ENCODE data around the gene RAD51B. TPM values are rescaled to one million over a fixed set of nuclear protein-coding genes. Genes with fewer than 3 reads are reported as not detected.
"Not testable (repeated sequence)": the region's sequence is repeated elsewhere in the genome, so short reads cannot be mapped to it uniquely, and the experiment has no call there.

The RAD51B gene
- polyA plus RNA-seq, 1 donor (not counting 4 experiments of a cell fraction or from before 2014, with no cell fraction given): 13.3 TPM

DNA sequence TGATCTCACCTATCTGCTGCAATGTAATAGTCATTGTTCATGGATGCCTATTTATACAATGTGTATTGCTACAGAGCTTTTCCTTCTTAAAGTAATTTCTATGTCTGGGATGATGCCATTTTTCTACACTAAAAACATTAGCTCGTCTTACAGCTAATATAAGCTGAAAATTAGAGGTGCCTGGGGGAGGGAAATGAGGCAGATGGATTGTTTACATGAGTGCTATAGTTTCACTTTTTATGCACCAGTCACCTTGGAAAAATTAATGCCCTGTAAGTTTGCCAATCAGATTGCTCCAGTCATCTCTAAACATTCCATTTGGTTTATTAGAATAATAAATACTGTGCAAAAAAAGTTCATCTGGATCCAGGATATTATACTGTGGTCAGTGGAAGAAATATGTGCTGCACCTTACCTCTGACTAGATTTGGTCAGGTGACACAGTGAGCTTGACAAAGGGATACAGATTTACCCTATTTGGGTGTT lies 436.2 kb downstream of the RAD51B start:
- no peak overlapping the region for H3K27ac ChIP-seq (ENCODE audit: control insufficient read depth, insufficient read depth, low read length)
- FAIRE-seq (no peak), DNase-seq (ENCODE audit: low read depth, low spot score) (no peak)
- no peaks in the 10 kb centered on the region for H3K9me1 ChIP-seq (ENCODE audit: control insufficient read depth, extremely low read depth, insufficient read depth, low read length)
- H3K36me3 ChIP-seq (ENCODE audit: control insufficient read depth in 2 of 2, extremely low read depth in 1 of 2, insufficient read depth in 2 of 2, low read length in 2 of 2): no peaks in the 10 kb centered on the region
- H3K4me2 ChIP-seq (ENCODE audit: control insufficient read depth, extremely low read depth, insufficient read depth, low read depth, low read length): no peak overlapping the region
- no peaks in the 10 kb centered on the region for H3K9me3 ChIP-seq (ENCODE audit: control insufficient read depth, low read depth, low read length)
- H4K20me1 ChIP-seq (ENCODE audit: control insufficient read depth, extremely low read depth, insufficient read depth, low read length): no peaks in the 10 kb centered on the region
- no peak overlapping the region for H3K9ac ChIP-seq (ENCODE audit: control insufficient read depth, extremely low read depth, insufficient read depth, low read length)
- TF ChIP-seq CTCF (optimal IDR thresholded peaks at IDR 0.05 in 1 of 3, IDR thresholded peaks at IDR 0.05 in 1 of 3, conservative IDR thresholded peaks at IDR 0.05 in 1 of 3; ENCODE audit: extremely low read depth in 1 of 3, insufficient read depth in 2 of 3, low read length in 3 of 3) (no peak), EZH2 (IDR thresholded peaks at IDR 0.05; ENCODE audit: low read length) (no peak)
- H3K4me3 ChIP-seq (ENCODE audit: control insufficient read depth in 2 of 3, extremely low read depth in 1 of 3, insufficient read depth in 2 of 3, low read depth in 1 of 3, low read length in 3 of 3): no peak overlapping the region
- dilution Hi-C loops (cut with MboI; ENCODE audit: extremely low pct_ligation_motif_present, low sequenced_read_pairs): no loop called here
- H3K27me3 ChIP-seq (ENCODE audit: control insufficient read depth, extremely low read depth, insufficient read depth, low read length): no peaks in the 10 kb centered on the region
- H3K4me1 ChIP-seq (ENCODE audit: control insufficient read depth, extremely low read depth, insufficient read depth, low read length): peaks cover 4% of the 10 kb centered on the region
- H2AFZ ChIP-seq (ENCODE audit: control insufficient read depth, low read length): no peak overlapping the region
- H3K79me2 ChIP-seq (ENCODE audit: control insufficient read depth, insufficient read depth, low read length): no peaks in the 10 kb centered on the region

DNA sequence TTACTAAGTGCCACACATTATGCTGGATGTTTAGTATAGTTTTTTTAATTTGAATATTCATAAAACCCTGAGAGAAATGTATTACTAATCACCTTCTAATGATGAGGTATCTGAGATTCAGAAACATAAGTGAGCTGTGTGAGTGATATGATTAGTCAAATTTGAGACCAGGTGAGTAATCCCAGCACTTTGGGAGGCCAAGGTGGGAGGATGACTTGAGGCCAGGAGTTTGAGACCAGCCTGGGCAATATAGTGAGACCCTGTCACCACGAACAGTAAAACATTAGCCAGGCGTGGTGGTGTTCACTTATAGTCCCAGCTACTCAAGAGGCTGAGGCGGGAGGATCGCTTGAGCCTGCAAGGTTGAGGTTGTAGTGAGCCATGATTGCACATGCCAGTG lies 438.4 kb downstream of the RAD51B start:
- dilution Hi-C loops (cut with MboI; ENCODE audit: extremely low pct_ligation_motif_present, low sequenced_read_pairs): no loop called here
- no peak for DNase-seq (ENCODE audit: low read depth, low spot score)
- no peaks in the 10 kb centered on the region for H3K27me3 ChIP-seq (ENCODE audit: control insufficient read depth, extremely low read depth, insufficient read depth, low read length)
- H3K9ac ChIP-seq (ENCODE audit: control insufficient read depth, extremely low read depth, insufficient read depth, low read length): no peak overlapping the region
- H3K4me3 ChIP-seq (ENCODE audit: control insufficient read depth in 2 of 3, extremely low read depth in 1 of 3, insufficient read depth in 2 of 3, low read depth in 1 of 3, low read length in 3 of 3): no peak overlapping the region
- H3K4me1 ChIP-seq (ENCODE audit: control insufficient read depth, extremely low read depth, insufficient read depth, low read length): no peaks in the 10 kb centered on the region
- H4K20me1 ChIP-seq (ENCODE audit: control insufficient read depth, extremely low read depth, insufficient read depth, low read length): no peaks in the 10 kb centered on the region
- no peaks in the 10 kb centered on the region for H3K79me2 ChIP-seq (ENCODE audit: control insufficient read depth, insufficient read depth, low read length)
- H3K27ac ChIP-seq (ENCODE audit: control insufficient read depth, insufficient read depth, low read length): no peak overlapping the region
- no peaks in the 10 kb centered on the region for H3K36me3 ChIP-seq (ENCODE audit: control insufficient read depth in 2 of 2, extremely low read depth in 1 of 2, insufficient read depth in 2 of 2, low read length in 2 of 2)
- H3K9me1 ChIP-seq (ENCODE audit: control insufficient read depth, extremely low read depth, insufficient read depth, low read length): no peaks in the 10 kb centered on the region
- H3K9me3 ChIP-seq (ENCODE audit: control insufficient read depth, low read depth, low read length): no peaks in the 10 kb centered on the region
- TF ChIP-seq EZH2 (IDR thresholded peaks at IDR 0.05; ENCODE audit: low read length): no peak
- TF ChIP-seq CTCF (optimal IDR thresholded peaks at IDR 0.05 in 1 of 3, IDR thresholded peaks at IDR 0.05 in 1 of 3, conservative IDR thresholded peaks at IDR 0.05 in 1 of 3; ENCODE audit: extremely low read depth in 1 of 3, insufficient read depth in 2 of 3, low read length in 3 of 3): no peak
- H2AFZ ChIP-seq (ENCODE audit: control insufficient read depth, low read length): no peak overlapping the region
- H3K4me2 ChIP-seq (ENCODE audit: control insufficient read depth, extremely low read depth, insufficient read depth, low read depth, low read length): no peak overlapping the region
- no peak for FAIRE-seq

GRCh38 chr14:68258995-68259394 lies 439.4 kb downstream of the RAD51B start:
- H3K9me3 ChIP-seq (ENCODE audit: control insufficient read depth, low read depth, low read length); H4K20me1 ChIP-seq (ENCODE audit: control insufficient read depth, extremely low read depth, insufficient read depth, low read length); dilution Hi-C loops (cut with MboI; ENCODE audit: extremely low pct_ligation_motif_present, low sequenced_read_pairs); H3K9ac ChIP-seq (ENCODE audit: control insufficient read depth, extremely low read depth, insufficient read depth, low read length); FAIRE-seq; DNase-seq (ENCODE audit: low read depth, low spot score); H3K9me1 ChIP-seq (ENCODE audit: control insufficient read depth, extremely low read depth, insufficient read depth, low read length); H3K4me1 ChIP-seq (ENCODE audit: control insufficient read depth, extremely low read depth, insufficient read depth, low read length); H3K36me3 ChIP-seq (ENCODE audit: control insufficient read depth in 2 of 2, extremely low read depth in 1 of 2, insufficient read depth in 2 of 2, low read length in 2 of 2); H3K27ac ChIP-seq (ENCODE audit: control insufficient read depth, insufficient read depth, low read length); H3K4me3 ChIP-seq (ENCODE audit: control insufficient read depth in 2 of 3, extremely low read depth in 1 of 3, insufficient read depth in 2 of 3, low read depth in 1 of 3, low read length in 3 of 3); H3K79me2 ChIP-seq (ENCODE audit: control insufficient read depth, insufficient read depth, low read length); H3K27me3 ChIP-seq (ENCODE audit: control insufficient read depth, extremely low read depth, insufficient read depth, low read length); H2AFZ ChIP-seq (ENCODE audit: control insufficient read depth, low read length); H3K4me2 ChIP-seq (ENCODE audit: control insufficient read depth, extremely low read depth, insufficient read depth, low read depth, low read length): not testable (repeated sequence)

Data from keratinocyte (primary cell).